Brain microvascular endothelial cell (primary cell): ENCODE results near the gene TOM1L2.
A peak's percentile ranks its signal among the peaks of the same experiment; 100 is the strongest.

Experiments
- DNase-seq: peaks from one replicate; pipeline ENCODE4 v3.0.0-alpha.2; 2020
- H3K27ac ChIP-seq: fragments of 250-450 bp; sonication (Bioruptor Pico); 2 replicates; pipeline ENCODE4 v1.5.1; 2020; ENCODE audit warnings: mild to moderate bottlenecking, moderate library complexity
- H3K27me3 ChIP-seq: fragments of 250-450 bp; sonication (Bioruptor Pico); replicated peaks from 2 replicates; pipeline ENCODE4 v1.5.1; 2020; ENCODE audit warnings: mild to moderate bottlenecking
- H3K36me3 ChIP-seq: fragments of 250-450 bp; sonication (Bioruptor Pico); replicated peaks from 2 replicates; pipeline ENCODE4 v1.5.1; 2020; ENCODE audit warnings: mild to moderate bottlenecking
- H3K4me3 ChIP-seq: 2 replicates; pipeline ENCODE4 v1.5.1; 2011; ENCODE audit warnings: low read depth, mild to moderate bottlenecking, control low read depth, low read length, moderate library complexity
- in situ Hi-C: cut with HindIII; loops from 2 replicates; pipeline ENCODE4 v1.10.0; 2017; ENCODE audit warnings: low sequenced_read_pairs, low pct_ligation_motif_present
- TF ChIP-seq, protein P1 (sequence below): IDR thresholded peaks from 2 replicates; pipeline ENCODE4 v1.5.1; 2011; ENCODE audit warnings: low read depth, mild to moderate bottlenecking, moderate library complexity, low read length, control low read depth, inconsistent platforms; ENCODE audit errors: missing control alignments

TOM1L2 gene

DNA sequence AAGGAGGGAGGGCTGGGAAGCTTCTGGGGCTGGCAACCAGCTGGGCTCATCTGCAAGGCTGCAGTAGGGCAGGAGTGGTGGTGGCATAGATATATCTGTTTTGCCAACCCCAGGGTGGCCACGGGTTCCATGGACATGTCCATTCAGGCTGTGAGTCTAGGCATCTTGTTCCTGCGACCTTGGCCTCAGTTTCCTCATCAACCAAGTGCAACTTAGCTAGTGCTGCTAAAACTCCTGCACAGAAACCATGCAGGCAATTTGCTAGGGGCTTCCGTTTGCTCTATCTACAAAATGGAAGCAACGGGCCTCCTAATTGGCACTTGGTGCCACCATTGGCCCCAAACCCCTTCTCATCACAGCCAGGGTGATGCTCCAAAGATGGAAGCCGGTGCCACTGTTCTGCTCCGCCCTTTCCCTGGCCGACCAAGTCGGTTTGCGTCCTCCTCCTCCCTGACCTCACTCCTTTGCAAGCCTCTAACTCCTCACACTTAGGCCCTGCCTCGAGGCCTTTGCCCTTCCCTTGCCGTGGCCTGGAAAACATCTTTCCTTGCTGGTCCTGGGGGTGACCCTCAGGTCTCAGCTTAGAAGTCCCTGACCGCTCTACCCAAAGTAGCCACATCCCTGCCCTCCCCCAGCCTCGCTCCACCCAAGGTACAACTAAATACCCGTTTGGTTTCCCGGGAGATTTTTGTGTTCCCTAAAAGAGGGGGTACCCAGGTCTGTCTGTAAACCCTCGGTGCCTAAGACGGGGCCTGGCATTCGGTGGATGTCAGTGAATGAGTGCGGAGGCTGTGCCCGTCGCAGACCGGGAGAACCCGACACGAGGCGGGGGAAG lies 136.6 kb downstream of the TOM1L2 start:
- no peak for DNase-seq
- in situ Hi-C loops: no loop called here
- H3K27me3 ChIP-seq: no peaks in the 10 kb centered on the region
- H3K36me3 ChIP-seq: peaks cover 12% of the 10 kb centered on the region
- H3K27ac ChIP-seq: peak overlapping the region; percentile 98
- H3K4me3 ChIP-seq: peak overlapping the region; percentile 93
- TF ChIP-seq, protein P1, sequence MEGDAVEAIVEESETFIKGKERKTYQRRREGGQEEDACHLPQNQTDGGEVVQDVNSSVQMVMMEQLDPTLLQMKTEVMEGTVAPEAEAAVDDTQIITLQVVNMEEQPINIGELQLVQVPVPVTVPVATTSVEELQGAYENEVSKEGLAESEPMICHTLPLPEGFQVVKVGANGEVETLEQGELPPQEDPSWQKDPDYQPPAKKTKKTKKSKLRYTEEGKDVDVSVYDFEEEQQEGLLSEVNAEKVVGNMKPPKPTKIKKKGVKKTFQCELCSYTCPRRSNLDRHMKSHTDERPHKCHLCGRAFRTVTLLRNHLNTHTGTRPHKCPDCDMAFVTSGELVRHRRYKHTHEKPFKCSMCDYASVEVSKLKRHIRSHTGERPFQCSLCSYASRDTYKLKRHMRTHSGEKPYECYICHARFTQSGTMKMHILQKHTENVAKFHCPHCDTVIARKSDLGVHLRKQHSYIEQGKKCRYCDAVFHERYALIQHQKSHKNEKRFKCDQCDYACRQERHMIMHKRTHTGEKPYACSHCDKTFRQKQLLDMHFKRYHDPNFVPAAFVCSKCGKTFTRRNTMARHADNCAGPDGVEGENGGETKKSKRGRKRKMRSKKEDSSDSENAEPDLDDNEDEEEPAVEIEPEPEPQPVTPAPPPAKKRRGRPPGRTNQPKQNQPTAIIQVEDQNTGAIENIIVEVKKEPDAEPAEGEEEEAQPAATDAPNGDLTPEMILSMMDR: no peak

DNA sequence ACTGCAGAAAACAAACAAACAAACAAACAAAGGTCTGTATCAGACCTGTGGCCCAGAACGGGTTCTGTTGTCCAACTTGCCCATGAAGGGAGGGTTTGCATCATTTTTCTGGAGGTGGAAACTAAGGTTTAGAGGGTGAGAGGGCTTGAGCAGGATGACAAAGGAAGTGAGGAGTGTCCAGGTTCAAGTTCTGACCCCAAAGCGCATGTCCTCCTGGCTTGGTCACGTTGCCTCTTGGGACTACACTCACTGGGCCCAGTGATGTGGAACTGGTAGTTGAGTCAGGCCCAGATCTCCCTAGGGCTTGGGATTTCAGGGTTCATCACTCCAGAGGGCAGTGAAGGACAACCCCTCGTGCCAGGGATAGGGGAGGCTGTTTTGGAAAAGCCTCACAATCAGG lies 137.2 kb downstream of the TOM1L2 start:
- in situ Hi-C loops: no loop called here
- H3K27ac ChIP-seq: no peak overlapping the region
- H3K36me3 ChIP-seq: peaks cover 14% of the 10 kb centered on the region
- no peaks in the 10 kb centered on the region for H3K27me3 ChIP-seq
- TF ChIP-seq, protein P1: no peak
- peak overlapping the region; percentile 93 for H3K4me3 ChIP-seq
- DNase-seq: no peak

DNA sequence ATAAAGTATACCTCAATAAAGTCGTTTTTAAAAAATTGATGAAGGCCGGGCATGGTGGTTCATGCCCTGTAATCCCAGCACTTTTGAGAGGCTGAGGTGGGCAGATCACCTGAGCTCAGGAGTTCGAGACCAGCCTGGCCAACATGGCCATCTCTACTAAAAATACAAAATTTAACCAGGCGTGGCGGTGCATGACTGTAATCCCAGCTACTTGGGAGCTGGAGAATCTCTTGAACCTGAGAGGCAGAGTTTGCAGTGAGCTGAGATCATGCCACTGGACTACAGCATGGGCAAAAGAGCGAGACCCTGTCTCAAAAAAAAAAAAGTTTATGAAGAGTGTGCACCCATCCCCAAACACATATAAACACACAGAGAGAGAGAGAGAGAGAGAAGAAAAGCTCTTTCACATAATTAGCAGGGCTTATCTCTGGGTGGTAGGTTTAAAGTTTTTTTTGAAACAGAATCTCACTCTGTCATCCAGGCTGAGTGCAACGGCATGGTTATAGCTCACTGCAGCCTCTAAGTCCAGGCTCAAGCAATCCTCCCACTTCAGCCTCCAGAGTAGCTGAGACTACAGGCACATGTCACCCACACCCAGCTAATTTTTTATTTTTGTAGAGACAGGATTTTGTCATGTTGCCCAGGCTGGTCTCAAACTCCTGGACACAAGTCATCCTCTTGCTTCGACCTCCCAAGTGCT lies 138.4 kb downstream of the TOM1L2 start:
- Histone ChIP-seq H3K27ac (no peak overlapping the region), H3K27me3 (no peaks in the 10 kb centered on the region), H3K36me3 (peaks cover 16% of the 10 kb centered on the region), H3K4me3 (no peak overlapping the region)
- TF ChIP-seq, protein P1: no peak
- no peak for DNase-seq
- in situ Hi-C loops: no loop called here

DNA sequence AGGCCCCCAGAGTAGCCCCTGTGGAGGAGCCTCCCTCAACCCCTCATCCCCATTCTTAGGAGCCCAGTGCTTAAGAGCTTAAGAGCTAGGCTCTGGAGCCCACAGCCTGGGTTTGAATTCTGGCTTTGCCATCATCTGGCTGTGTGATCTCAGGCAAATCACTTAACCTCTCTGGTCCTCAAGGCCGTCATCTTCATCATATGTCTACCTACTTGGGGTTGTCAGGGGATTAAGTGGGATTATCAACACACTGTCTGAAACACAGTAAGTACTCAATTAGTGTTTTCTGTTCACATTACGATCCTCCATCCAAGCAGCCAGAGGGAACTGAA lies 140.2 kb downstream of the TOM1L2 start:
- TF ChIP-seq, protein P1: no peak
- Histone ChIP-seq H3K27me3 (no peaks in the 10 kb centered on the region), H3K36me3 (peaks cover 23% of the 10 kb centered on the region), H3K4me3 (no peak overlapping the region), H3K27ac (no peak overlapping the region)
- DNase-seq: no peak
- in situ Hi-C loops: no loop called here

DNA sequence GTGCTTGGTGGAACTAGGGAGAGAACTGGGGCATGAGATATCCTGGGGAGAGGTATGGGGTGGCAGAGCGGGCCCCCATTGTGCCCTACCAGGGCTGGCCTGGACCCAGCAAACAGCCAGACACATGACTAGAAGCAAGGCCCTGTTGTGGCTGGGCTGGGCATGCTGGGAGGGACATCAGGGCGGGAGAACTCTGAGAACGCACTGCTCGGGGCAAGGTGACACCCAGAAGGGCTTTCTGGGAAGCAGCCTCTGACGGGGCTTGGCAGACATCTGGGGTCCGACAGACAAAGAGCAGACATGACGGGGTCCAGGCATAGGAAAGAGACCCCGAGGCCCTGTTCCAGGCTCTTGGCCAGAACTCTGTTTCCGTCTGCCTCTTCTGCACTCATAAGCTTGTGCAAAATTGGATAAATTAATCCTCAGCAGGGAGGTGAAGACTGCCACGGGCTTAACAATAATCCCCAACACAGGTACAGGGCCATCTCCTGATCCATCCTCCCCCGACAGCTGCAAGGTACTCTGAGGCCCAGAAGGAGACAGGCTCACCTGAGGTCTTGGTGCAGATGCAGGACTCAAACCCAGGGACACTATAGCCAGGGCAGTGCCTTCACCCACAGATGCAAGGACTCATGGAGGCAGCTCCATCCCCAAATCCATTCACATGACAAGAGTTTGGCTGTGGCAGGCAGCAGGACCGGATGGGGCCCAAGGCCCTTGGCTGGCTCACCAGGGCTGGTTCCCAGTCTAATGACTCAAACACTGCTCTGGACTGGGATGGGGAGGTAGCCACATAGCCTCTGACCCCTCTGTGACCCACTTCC lies 140.8 kb downstream of the TOM1L2 start:
- peaks cover 26% of the 10 kb centered on the region for H3K36me3 ChIP-seq
- TF ChIP-seq, protein P1: no peak

More for the DNA sequence above, 140.8 kb downstream of the TOM1L2 start:
- in situ Hi-C loops: no loop called here
- no peak overlapping the region for H3K4me3 ChIP-seq
- no peak overlapping the region for H3K27ac ChIP-seq
- DNase-seq: no peak
- H3K27me3 ChIP-seq: no peaks in the 10 kb centered on the region
